ENCODE data around the gene ZNF614. TPM values are rescaled to one million over a fixed set of nuclear protein-coding genes. Genes with fewer than 3 reads are reported as not detected.

The ZNF614 gene
- total RNA-seq, 1 donor from 2014 or later, result 4.3 TPM

GRCh38 chr19:52022193-52022592 is 6.0 kb downstream of the ZNF614 start:
- Histone ChIP-seq H3K36me3 (ENCODE audit: control insufficient read depth, insufficient read depth, low read length) (peaks cover 2% of the 10 kb centered on the region), H3K4me3 (ENCODE audit: low read depth, low read length) (no peak overlapping the region), H3K27me3 (ENCODE audit: control insufficient read depth, insufficient read depth, low read length) (no peaks in the 10 kb centered on the region)
- TF ChIP-seq CTCF (IDR thresholded peaks at IDR 0.05; ENCODE audit: insufficient read depth, low read length, poor library complexity, severe bottlenecking), result no peak
- no peak for DNase-seq (ENCODE audit: low read depth)

DNA sequence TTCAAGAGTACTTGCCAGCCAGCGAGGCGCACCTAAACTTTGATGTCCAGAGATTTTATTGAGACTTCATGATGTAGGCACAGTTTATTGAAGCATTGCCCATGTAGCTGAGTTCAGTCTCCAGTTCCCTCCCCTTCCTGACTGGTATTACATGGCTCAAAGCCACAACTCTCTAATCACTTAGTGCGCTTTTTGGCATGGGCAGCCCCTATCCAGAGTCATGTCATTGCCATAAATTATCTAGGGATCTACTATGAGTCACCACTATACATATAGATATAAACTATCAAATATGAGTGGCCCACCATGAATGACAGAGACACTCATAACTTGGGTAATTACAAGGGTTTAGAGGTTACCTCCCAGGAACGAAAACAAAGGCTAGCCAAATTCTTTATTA is 7.7 kb downstream of the ZNF614 start:
- no peak for DNase-seq (ENCODE audit: low read depth)
- Histone ChIP-seq H3K4me3 (ENCODE audit: low read depth, low read length) (no peak overlapping the region), H3K36me3 (ENCODE audit: control insufficient read depth, insufficient read depth, low read length) (peaks cover 7% of the 10 kb centered on the region), H3K27me3 (ENCODE audit: control insufficient read depth, insufficient read depth, low read length) (no peaks in the 10 kb centered on the region)
- TF ChIP-seq CTCF (IDR thresholded peaks at IDR 0.05; ENCODE audit: insufficient read depth, low read length, poor library complexity, severe bottlenecking), result no peak

GRCh38 chr19:52010674-52011073 is 17.5 kb downstream of the ZNF614 start:
- no peak for DNase-seq (ENCODE audit: low read depth)

GRCh38 chr19:52007806-52008557 is 20.2 kb downstream of the ZNF614 start, which contains the start of gene ZNF615:
TSS of gene ZNF615 (minus strand) at chr19:52008211. CDS start at chr19:52003711, 4,500 bp downstream.
- peak; percentile 34 for DNase-seq (ENCODE audit: low read depth)
- Histone ChIP-seq H3K4me3 (ENCODE audit: low read depth, low read length) (peak within 1 kb of the TSS; percentile 91), H3K36me3 (ENCODE audit: control insufficient read depth, insufficient read depth, low read length) (no peaks in the 10 kb centered on the region), H3K27me3 (ENCODE audit: control insufficient read depth, insufficient read depth, low read length) (no peaks in the 10 kb centered on the region)
- no peak for TF ChIP-seq CTCF (IDR thresholded peaks at IDR 0.05; ENCODE audit: insufficient read depth, low read length, poor library complexity, severe bottlenecking)

More at GRCh38 chr19:52010674-52011073, 17.5 kb downstream of the ZNF614 start:
- Histone ChIP-seq H3K27me3 (ENCODE audit: control insufficient read depth, insufficient read depth, low read length) (no peaks in the 10 kb centered on the region), H3K36me3 (ENCODE audit: control insufficient read depth, insufficient read depth, low read length) (no peaks in the 10 kb centered on the region), H3K4me3 (ENCODE audit: low read depth, low read length) (no peak overlapping the region)
- TF ChIP-seq CTCF (IDR thresholded peaks at IDR 0.05; ENCODE audit: insufficient read depth, low read length, poor library complexity, severe bottlenecking), result no peak

DNA sequence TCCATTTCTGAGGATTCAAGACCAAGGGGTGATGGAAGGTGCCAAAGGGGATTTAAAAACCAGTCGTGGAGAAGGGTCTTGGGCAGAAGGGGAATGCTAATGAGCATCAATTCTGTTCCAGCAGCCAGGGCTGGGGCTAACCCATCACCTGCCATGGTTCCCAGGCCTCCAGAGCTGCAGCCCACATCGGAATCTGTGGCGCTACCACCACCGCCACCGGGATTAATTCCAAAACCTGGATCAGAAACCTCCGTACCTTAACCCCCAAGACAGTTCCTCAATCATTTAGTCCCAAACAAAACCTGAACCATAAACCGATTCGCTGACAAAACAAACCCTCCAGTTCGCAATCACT is 20.8 kb downstream of the ZNF614 start:
- DNase-seq (ENCODE audit: low read depth), result no peak
- no peaks in the 10 kb centered on the region for H3K27me3 ChIP-seq (ENCODE audit: control insufficient read depth, insufficient read depth, low read length)
- no peak for TF ChIP-seq CTCF (IDR thresholded peaks at IDR 0.05; ENCODE audit: insufficient read depth, low read length, poor library complexity, severe bottlenecking)
- H3K4me3 ChIP-seq (ENCODE audit: low read depth, low read length), result peak overlapping the region; percentile 91
- no peaks in the 10 kb centered on the region for H3K36me3 ChIP-seq (ENCODE audit: control insufficient read depth, insufficient read depth, low read length)

Data from kidney epithelial cell (primary cell).